ENCODE data around the gene LZTR1.

LZTR1 gene

DNA sequence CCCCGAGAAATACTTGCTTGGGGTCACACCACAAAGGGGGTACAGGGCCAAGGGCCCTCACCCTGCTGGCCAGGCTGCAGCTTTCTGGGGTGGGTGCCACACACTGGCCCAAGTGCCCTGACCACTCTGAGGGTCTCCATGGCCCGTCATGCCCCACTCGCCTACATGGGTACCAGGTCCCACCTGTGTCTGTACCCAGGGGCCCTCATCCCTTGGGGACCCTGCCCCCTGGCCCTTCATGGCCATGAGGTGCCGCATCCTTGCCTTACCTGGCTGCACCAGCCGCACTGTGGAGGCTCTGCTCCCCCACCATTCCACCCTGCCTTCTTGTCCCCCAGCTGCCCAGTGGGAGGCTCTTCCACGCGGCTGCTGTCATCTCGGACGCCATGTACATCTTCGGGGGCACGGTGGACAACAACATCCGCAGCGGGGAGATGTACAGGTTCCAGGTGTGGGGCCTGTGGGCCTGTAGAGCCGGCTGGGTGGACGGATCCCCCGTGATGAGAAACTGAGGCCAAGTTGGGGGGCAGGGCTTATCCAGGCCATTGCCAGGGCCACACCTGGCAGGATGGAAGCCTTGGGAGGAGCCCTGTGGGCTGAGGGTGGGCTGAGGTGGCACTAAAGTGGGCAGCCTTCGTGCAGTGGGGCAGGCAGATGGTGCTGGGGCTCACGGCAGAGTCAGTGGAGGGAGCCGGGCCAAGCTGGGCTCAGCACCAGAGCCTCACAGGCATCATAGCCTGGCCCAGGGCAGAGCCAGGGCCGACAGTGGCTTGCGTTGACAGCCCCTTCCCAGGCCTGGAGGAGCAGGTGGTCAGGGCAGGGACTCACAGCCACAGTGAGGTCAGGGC, 10.6 kb downstream of the LZTR1 start:
- TF ChIP-seq, protein P1, sequence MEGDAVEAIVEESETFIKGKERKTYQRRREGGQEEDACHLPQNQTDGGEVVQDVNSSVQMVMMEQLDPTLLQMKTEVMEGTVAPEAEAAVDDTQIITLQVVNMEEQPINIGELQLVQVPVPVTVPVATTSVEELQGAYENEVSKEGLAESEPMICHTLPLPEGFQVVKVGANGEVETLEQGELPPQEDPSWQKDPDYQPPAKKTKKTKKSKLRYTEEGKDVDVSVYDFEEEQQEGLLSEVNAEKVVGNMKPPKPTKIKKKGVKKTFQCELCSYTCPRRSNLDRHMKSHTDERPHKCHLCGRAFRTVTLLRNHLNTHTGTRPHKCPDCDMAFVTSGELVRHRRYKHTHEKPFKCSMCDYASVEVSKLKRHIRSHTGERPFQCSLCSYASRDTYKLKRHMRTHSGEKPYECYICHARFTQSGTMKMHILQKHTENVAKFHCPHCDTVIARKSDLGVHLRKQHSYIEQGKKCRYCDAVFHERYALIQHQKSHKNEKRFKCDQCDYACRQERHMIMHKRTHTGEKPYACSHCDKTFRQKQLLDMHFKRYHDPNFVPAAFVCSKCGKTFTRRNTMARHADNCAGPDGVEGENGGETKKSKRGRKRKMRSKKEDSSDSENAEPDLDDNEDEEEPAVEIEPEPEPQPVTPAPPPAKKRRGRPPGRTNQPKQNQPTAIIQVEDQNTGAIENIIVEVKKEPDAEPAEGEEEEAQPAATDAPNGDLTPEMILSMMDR (IDR thresholded peaks at IDR 0.05; ENCODE audit: control extremely low read depth, extremely low read depth, low read depth, missing control alignments): no peak
- CTCF ChIA-PET: interaction anchor here (1.2 to 1.6 kb wide), 3 partner anchors 10 to 32 kb away, joined by 5 to 6 read pairs (median 6); partner anchors contain the start of gene LZTR1
- POLR2A ChIA-PET: no interaction called here
- DNase-seq (ENCODE audit: extremely low spot score): no peak

DNA sequence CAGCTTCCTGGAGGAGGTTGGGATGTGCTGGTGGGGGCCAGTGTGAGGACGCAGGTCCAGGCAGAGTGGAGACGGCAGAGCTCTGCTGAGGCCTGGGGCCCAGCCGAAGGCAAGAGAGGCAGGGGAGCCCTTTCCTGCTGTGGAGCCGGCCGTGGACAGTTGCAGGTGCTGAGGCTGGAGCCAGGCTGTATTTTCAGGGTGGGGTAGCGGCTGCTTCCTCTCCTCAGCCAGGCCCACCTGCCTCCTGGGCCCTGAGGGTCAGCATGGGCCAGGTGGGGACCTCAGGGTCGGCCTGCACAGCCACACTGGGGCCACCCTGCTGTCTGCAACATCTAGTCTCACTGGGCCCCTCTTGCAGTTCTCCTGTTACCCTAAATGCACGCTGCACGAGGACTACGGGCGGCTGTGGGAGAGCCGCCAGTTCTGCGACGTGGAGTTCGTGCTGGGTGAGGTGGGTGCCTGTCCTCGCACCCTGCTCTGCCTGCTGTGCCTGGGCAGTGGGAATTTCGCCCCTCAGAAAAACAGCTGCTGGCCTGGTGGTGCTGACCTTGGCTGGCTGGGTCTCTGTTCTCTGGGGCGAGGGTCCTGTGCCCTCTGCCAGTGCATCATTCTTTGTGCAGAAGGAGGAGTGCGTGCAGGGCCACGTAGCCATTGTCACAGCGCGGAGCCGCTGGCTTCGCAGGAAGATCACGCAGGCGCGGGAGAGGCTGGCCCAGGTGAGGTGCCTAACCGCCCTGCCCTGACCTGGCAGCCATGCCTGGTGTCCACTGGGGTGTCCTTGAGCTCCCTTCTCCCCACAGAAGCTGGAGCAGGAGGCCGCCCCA, 11.4 kb downstream of the LZTR1 start:
- TF ChIP-seq, protein P1 (IDR thresholded peaks at IDR 0.05; ENCODE audit: control extremely low read depth, extremely low read depth, low read depth, missing control alignments): no peak
- ChIA-PET POLR2A (interaction anchor here (0.6 kb wide), 1 partner anchor 12 kb away, joined by 3 read pairs; the partner anchor contains the start of gene LZTR1), CTCF (interaction anchor here (1.2 kb wide), 1 partner anchor 12 kb away, joined by 6 read pairs; the partner anchor contains the start of gene LZTR1)
- DNase-seq (ENCODE audit: extremely low spot score): no peak

DNA sequence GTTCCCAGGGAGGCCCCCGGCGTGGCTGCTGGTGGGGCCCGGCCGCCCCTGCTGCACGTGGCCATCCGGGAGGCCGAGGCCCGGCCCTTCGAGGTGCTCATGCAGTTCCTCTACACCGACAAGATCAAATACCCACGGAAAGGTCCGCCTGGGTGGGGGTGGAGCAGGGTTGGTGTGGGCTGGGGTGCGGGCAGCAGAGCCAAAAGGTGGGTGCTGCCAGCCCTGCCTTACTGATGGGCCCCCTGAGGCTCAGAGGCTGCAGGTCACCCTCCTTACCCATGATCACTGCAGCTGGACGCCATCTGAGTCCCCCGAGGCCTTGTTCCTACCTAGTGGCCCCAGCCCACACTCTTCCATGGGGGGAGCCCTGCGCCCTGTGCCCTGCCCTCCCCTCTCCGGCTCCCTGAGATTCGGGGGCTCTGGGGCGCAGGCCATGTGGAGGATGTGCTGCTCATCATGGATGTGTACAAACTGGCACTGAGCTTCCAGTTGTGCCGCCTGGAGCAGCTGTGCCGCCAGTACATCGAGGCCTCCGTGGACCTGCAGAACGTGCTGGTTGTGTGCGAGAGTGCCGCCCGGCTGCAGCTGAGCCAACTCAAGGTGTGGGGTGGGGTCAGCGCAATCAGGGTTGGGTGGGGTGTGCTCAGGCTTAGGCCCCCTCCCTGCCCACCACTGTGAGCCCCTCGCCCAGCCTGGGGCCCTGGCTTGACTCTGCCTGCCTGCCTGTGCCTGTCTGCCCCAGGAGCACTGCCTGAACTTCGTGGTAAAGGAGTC, 12.2 kb downstream of the LZTR1 start:
- no peak for DNase-seq (ENCODE audit: extremely low spot score)
- TF ChIP-seq, protein P1 (IDR thresholded peaks at IDR 0.05; ENCODE audit: control extremely low read depth, extremely low read depth, low read depth, missing control alignments): no peak
- ChIA-PET POLR2A (no interaction called here), CTCF (no interaction called here)

DNA sequence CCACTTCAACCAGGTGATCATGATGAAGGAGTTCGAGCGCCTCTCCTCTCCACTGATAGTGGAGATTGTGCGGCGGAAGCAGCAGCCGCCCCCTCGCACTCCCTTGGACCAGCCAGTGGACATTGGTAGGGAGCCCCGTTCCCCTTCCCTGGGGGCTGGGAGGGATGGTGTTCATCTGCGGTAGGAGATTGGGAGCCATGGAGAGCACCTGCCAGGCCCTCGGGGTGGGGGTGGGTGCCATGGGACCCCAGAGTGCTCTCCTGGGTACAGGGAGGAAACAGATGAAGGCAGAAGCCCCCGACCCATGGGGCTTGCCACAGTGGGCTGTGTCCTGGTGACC, 12.8 kb downstream of the LZTR1 start:
- CTCF ChIA-PET: no interaction called here

DNA sequence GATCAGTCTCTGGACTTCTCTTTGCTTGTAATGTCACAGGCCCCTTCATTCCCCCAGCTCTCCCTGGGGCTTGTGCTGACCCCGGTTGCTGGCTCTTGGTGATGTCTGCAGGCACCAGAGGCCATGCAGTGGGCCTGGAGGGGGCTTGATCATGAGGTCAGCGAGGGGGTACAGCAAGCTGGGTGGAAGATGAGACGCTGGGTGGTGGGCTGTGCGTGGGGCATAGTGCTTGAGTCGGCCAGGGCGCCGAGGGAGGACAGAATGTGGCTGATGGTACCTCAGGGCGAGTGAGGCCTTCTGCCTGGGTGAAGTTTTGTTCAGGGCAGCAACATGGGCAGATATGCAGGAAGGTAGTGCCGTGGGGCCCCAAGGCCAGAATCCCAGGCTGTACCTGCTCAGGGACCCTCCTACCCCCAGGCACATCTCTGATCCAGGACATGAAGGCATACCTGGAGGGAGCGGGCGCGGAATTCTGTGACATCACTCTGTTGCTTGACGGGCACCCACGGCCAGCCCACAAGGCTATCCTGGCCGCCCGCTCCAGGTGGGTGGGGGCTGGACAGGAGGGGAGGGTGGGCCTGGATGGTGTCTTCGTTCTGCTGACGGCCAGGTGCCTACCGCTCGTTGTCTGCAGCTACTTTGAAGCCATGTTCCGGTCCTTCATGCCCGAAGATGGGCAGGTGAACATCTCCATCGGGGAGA, 13.4 kb downstream of the LZTR1 start:
- TF ChIP-seq, protein P1 (IDR thresholded peaks at IDR 0.05; ENCODE audit: control extremely low read depth, extremely low read depth, low read depth, missing control alignments): no peak
- POLR2A ChIA-PET: no interaction called here
- DNase-seq (ENCODE audit: extremely low spot score): no peak
- CTCF ChIA-PET: no interaction called here

More for the DNA sequence above, 12.8 kb downstream of the LZTR1 start:
- POLR2A ChIA-PET: no interaction called here
- no peak for DNase-seq (ENCODE audit: extremely low spot score)
- TF ChIP-seq, protein P1 (IDR thresholded peaks at IDR 0.05; ENCODE audit: control extremely low read depth, extremely low read depth, low read depth, missing control alignments): no peak

Data from GM10248 (cell line).